Endodermal cell (in vitro differentiated cells): Measurements from ENCODE around the gene PRICKLE4. TPM values are rescaled to one million over a fixed set of nuclear protein-coding genes. Genes with fewer than 3 reads are reported as not detected.

Experiments used
- DNase-seq: peaks from one replicate; pipeline ENCODE4 v3.0.0-alpha.2; 2017
- H3K27ac ChIP-seq: 2 replicates; pipeline ENCODE4 v1.5.1; 2013; ENCODE audit warnings: mild to moderate bottlenecking, low read depth, low read length, moderate library complexity
- H3K27me3 ChIP-seq: 2 replicates; pipeline ENCODE4 v1.6.1; 2013; ENCODE audit warnings: mild to moderate bottlenecking, low read length, moderate library complexity; ENCODE audit not compliant: insufficient read depth, control insufficient read depth, poor library complexity, severe bottlenecking
- H3K36me3 ChIP-seq: 2 replicates; pipeline ENCODE4 v1.7.0; 2013; ENCODE audit warnings: mild to moderate bottlenecking, low read length, moderate library complexity; ENCODE audit not compliant: control insufficient read depth, insufficient read depth
- H3K4me1 ChIP-seq: one replicate; pipeline ENCODE4 v1.7.0; 2013; ENCODE audit warnings: low read length; ENCODE audit not compliant: control insufficient read depth, insufficient read depth
- H3K4me3 ChIP-seq: 2 replicates; pipeline ENCODE4 v1.5.1; 2013; ENCODE audit warnings: mild to moderate bottlenecking, low read length, moderate library complexity
- H3K9ac ChIP-seq: 2 replicates; pipeline ENCODE4 v1.6.1; 2013; ENCODE audit warnings: mild to moderate bottlenecking, low read length, moderate library complexity; ENCODE audit not compliant: poor library complexity, severe bottlenecking; ENCODE audit errors: extremely low read depth
- H3K9me3 ChIP-seq: 2 replicates; pipeline ENCODE4 v1.6.1; 2013; ENCODE audit warnings: mild to moderate bottlenecking, low read length, moderate library complexity; ENCODE audit not compliant: control insufficient read depth
- H3K27ac Mint-ChIP-seq: 2 replicates; pipeline ENCODE4 v1.8.0; 2020; ENCODE audit warnings: mixed read lengths
- H3K27me3 Mint-ChIP-seq: 2 replicates; pipeline ENCODE4 v1.8.0; 2021; ENCODE audit warnings: mild to moderate bottlenecking, mixed read lengths; ENCODE audit not compliant: insufficient read depth
- H3K36me3 Mint-ChIP-seq: 2 replicates; pipeline ENCODE4 v1.8.0; 2020; ENCODE audit warnings: low read depth, mixed read lengths
- H3K4me1 Mint-ChIP-seq: 2 replicates; pipeline ENCODE4 v1.8.0; 2020; ENCODE audit warnings: mixed read lengths
- H3K4me3 Mint-ChIP-seq: 2 replicates; pipeline ENCODE4 v1.8.0; 2020; ENCODE audit warnings: mild to moderate bottlenecking, moderate library complexity, mixed read lengths
- H3K9me3 Mint-ChIP-seq: 2 replicates; pipeline ENCODE4 v1.8.0; 2020; ENCODE audit warnings: mild to moderate bottlenecking, mixed read lengths
- WGBS, 2 experiments: methylation state at CpG; one replicate each; pipeline versions ENCODE4 v1.1.5 to v1.1.7; 2013; ENCODE audit warnings: missing lambda C conversion rate in 2 of 2, mixed read lengths in 1 of 2; ENCODE audit not compliant: insufficient coverage in 1 of 2, insufficient read length in 1 of 2; 5-methylcytosine and 5-hydroxymethylcytosine counted together
- total RNA-seq, 2 donors: library from RNA; stranded (reverse); fragmentation: NEBNext Ultra II Directional in 1 of 2; extraction: Animal tissue kit (Norgen Biotek cat#: 25700) in 1 of 2; gene quantifications; 2 replicates in 1 of 2; 3 replicates in 1 of 2; pipeline ENCODE4 v1.2.1, GENCODE V29; 2021
- TF ChIP-seq, protein P1 (sequence below): fragments of 200-600 bp; sonication (generic); conservative IDR thresholded peaks from 2 replicates; pipeline ENCODE4 v1.5.0; 2021; ENCODE audit warnings: antibody characterized with exemption, mild to moderate bottlenecking

PRICKLE4 gene
- total RNA-seq, 2 donors from 2014 or later = 2.6 to 3.6 TPM

- Mint-ChIP-seq H3K4me1 (peaks cover 14% of the 10 kb centered on the region), H3K36me3 (peaks cover 18% of the 10 kb centered on the region), H3K27me3 (peaks cover 44% of the 10 kb centered on the region), H3K9me3 (no peaks in the 10 kb centered on the region), H3K4me3 (peak overlapping the region; percentile 77), H3K27ac (peak overlapping the region; percentile 77)
- Histone ChIP-seq H3K9me3 (no peaks in the 10 kb centered on the region), H3K4me3 (peak overlapping the region; percentile 94), H3K36me3 (peaks cover 21% of the 10 kb centered on the region), H3K9ac (peak overlapping the region; percentile 38), H3K27ac (no peak overlapping the region), H3K27me3 (peaks cover 34% of the 10 kb centered on the region), H3K4me1 (no peaks in the 10 kb centered on the region)
- TF ChIP-seq, protein P1, sequence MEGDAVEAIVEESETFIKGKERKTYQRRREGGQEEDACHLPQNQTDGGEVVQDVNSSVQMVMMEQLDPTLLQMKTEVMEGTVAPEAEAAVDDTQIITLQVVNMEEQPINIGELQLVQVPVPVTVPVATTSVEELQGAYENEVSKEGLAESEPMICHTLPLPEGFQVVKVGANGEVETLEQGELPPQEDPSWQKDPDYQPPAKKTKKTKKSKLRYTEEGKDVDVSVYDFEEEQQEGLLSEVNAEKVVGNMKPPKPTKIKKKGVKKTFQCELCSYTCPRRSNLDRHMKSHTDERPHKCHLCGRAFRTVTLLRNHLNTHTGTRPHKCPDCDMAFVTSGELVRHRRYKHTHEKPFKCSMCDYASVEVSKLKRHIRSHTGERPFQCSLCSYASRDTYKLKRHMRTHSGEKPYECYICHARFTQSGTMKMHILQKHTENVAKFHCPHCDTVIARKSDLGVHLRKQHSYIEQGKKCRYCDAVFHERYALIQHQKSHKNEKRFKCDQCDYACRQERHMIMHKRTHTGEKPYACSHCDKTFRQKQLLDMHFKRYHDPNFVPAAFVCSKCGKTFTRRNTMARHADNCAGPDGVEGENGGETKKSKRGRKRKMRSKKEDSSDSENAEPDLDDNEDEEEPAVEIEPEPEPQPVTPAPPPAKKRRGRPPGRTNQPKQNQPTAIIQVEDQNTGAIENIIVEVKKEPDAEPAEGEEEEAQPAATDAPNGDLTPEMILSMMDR = no peak
- 3 to 7% methylated on average over 6 to 16 of the region's 16 CpGs for WGBS, 2 experiments
- no peak for DNase-seq
Observed at GRCh38 chr6:41779336-41779735, 1.2 kb upstream of the PRICKLE4 start.

DNA sequence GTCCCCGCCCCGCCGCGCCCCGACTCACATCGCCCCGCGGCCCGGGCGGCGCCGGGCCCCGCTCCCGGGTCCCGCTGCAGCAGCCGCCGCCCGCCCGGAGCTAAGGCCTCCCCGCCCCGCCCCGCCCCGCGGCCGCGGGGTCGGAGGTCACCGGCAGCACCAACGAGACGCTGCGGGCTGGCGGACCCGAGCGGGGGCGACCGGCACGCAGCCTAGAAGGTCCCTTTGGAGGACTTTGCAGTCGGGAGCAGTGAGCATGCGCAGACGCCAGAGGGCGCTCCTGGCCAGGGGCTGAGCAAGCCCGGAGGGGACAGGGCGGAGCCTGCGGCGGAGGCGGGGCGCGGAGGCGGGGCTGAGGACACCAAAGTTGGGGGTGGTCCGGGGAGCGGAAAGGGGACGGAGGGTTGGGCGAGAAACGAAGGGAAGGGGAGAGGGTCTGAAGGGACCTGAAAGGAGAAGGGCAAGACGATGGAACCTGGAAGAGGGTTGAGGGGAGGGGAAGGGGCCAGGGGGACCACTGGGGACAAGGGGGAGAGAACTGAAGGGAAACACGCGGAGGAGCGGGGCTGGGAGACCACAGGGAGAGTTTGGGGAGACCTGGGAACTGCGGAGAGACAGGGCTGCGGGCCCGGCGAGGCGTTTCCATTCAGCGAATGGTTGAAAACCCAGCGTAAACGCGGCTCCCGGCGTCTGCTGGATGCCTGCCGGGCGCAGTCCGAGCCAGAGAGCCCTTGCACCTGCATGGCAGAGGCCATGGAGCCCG, 613 bp upstream of the PRICKLE4 start, which contains the start of gene FRS3:
Gene FRS3, minus strand, starts transcription at position 113 of the 763 bp plus-strand sequence. CDS start 2,913 bp downstream, outside the sequence.
- Mint-ChIP-seq H3K27me3 (peaks cover 50% of the 10 kb centered on the region), H3K9me3 (no peaks in the 10 kb centered on the region), H3K36me3 (peaks cover 12% of the 10 kb centered on the region), H3K4me3 (peak within 1 kb of the TSS; percentile 77), H3K27ac (peak within 1 kb of the TSS; percentile 77), H3K4me1 (peaks cover 14% of the 10 kb centered on the region)
- DNase-seq = peak; percentile 99
- H3K4me3 ChIP-seq = peak within 1 kb of the TSS; percentile 94
- TF ChIP-seq, protein P1 = peak; percentile 93
- no peak within 1 kb of the TSS for H3K27ac ChIP-seq
- H3K9me3 ChIP-seq = no peaks in the 10 kb centered on the region
- H3K27me3 ChIP-seq = peaks cover 41% of the 10 kb centered on the region
- peaks cover 14% of the 10 kb centered on the region for H3K36me3 ChIP-seq
- peak within 1 kb of the TSS; percentile 38 for H3K9ac ChIP-seq
- WGBS, 2 experiments = 0% methylated on average over 22 to 73 of the region's 73 CpGs
- H3K4me1 ChIP-seq = no peaks in the 10 kb centered on the region

GRCh38 chr6:41781366-41781730, 766 bp downstream of the PRICKLE4 start:
- Histone ChIP-seq H3K4me1 (no peaks in the 10 kb centered on the region), H3K9me3 (no peaks in the 10 kb centered on the region), H3K9ac (no peak overlapping the region), H3K27me3 (peaks cover 50% of the 10 kb centered on the region), H3K4me3 (peak overlapping the region; percentile 79), H3K27ac (no peak overlapping the region), H3K36me3 (peaks cover 6% of the 10 kb centered on the region)
- 67 to 73% methylated on average over 1 to 3 of the region's 3 CpGs for WGBS, 2 experiments
- no peaks in the 10 kb centered on the region for H3K9me3 Mint-ChIP-seq
- H3K27me3 Mint-ChIP-seq = peaks cover 64% of the 10 kb centered on the region
- H3K36me3 Mint-ChIP-seq = peaks cover 4% of the 10 kb centered on the region
- DNase-seq = no peak
- H3K27ac Mint-ChIP-seq = no peak overlapping the region
- H3K4me1 Mint-ChIP-seq = peaks cover 17% of the 10 kb centered on the region
- TF ChIP-seq, protein P1 = no peak
- H3K4me3 Mint-ChIP-seq = peak overlapping the region; percentile 77
